ES-I3 (cell line): ENCODE measurements around the gene COBL.

Source experiments
- H3K36me3 ChIP-seq: 2 replicates; pipeline ENCODE4 v1.6.1; 2013; ENCODE audit warnings: mild to moderate bottlenecking, low read length, control low read depth, moderate library complexity; ENCODE audit not compliant: insufficient read depth
- H3K4me1 ChIP-seq: 2 replicates; pipeline ENCODE4 v1.6.1; 2013; ENCODE audit warnings: mild to moderate bottlenecking, control low read depth, low read length; ENCODE audit not compliant: insufficient read depth
- H3K9ac ChIP-seq: 2 replicates; pipeline ENCODE4 v1.6.1; 2013; ENCODE audit warnings: low read depth, mild to moderate bottlenecking, low read length, moderate library complexity
- H3K9me3 ChIP-seq: 2 replicates; pipeline ENCODE4 v1.6.1; 2013; ENCODE audit warnings: mild to moderate bottlenecking, low read length, moderate library complexity; ENCODE audit not compliant: control insufficient read depth, insufficient read depth

The COBL gene

DNA sequence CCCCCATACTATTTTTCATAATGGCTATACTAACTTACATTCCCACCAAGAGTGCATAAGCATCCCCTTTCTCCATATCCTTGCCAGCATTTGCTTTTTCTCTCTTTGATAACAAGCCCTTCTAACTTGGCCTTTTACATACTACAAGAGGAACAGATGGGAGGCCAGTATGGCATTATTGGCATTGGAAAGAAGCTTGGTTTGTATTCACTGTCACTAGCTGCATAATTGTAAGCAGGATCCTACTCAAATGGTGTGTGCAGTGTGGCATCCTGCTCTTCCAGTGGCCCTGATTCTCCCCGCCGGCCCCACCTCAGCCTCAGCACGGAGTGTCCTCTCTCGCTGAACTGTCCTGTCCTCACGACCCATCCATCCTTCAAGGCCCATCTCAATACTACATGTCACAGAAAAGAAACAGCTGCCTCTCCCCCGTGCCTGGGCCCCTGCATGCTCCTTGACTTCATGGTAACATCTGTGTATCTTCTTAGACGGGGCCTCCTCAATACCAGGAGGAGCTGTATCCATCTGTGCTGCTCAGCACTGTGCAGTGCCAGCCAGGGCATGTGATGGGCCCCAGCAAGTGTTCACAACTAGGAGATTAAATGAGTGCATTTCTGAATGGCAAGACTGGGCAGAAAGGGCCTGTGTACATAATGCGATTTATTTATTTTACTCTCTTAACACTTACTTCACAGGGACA is 205.2 kb downstream of the COBL start:
- no peak overlapping the region for H3K9ac ChIP-seq
- no peaks in the 10 kb centered on the region for H3K9me3 ChIP-seq
- H3K36me3 ChIP-seq = no peaks in the 10 kb centered on the region

DNA sequence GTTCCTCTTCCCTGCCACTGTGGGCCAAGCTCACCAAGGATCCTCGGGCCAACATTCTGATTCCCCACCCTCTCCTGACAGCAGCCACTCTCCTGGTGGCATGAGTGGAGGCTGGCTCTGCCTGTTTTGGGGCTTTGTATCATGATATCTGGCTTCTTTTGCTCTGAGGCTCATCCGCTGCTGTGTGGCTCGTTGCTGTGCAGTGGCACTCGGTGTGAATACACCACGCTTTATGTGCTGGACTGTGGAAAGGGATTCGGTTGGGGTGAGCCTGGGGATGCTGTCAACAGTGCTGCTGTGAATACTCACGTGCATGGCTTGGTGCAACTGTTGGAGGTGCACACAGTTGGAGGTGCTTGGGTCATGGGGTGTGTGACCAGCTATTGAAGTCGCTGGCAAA is 208.5 kb downstream of the COBL start:
- Histone ChIP-seq H3K4me1 (peaks cover 7% of the 10 kb centered on the region; the same call in 1 of the 2 replicates), H3K9me3 (no peaks in the 10 kb centered on the region), H3K36me3 (no peaks in the 10 kb centered on the region), H3K9ac (no peak overlapping the region)

More for the DNA sequence above, 205.2 kb downstream of the COBL start:
- H3K4me1 ChIP-seq = peaks cover 7% of the 10 kb centered on the region; the same call in 1 of the 2 replicates

DNA sequence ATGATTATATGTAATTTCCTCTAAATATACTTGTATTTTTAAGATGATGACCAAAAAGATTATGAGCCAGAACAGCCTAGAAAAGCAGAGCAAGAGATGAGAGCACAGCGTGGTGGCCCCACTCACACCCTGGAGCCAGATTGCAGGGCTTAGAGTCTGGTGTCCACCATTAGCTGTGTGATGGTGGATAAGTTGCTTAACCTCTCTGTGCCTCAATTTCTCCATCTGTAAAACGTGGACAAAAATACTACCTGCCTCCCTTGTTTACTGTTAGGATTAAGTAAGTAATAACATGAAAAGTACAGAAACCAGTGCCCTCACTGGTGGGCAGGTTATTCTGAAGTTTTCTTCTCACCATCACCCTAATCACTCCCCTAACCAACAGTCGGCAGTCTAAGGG is 212.3 kb downstream of the COBL start:
- Histone ChIP-seq H3K4me1 (peaks cover 4% of the 10 kb centered on the region; the same call in 1 of the 2 replicates), H3K9me3 (no peaks in the 10 kb centered on the region), H3K9ac (no peak overlapping the region), H3K36me3 (no peaks in the 10 kb centered on the region)

DNA sequence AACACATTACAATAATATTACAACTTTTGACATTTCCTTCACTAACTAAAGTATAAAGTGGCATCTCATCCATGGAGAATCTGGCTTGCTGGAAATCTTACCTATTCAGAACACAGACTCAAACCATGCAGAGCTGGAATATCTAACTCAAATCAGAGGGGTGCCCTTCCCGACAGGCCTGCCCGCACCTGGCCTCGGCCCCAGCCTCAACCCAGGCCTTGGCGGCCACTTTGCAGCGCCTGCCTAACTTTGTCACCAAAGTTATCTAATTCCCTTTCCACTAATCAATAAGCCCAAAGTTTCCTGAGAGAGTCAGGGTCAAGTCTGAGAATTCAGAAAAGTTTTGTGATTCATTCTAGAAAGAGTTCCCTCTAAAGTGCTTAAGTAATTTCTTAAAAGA is 212.9 kb downstream of the COBL start:
- Histone ChIP-seq H3K9me3 (no peaks in the 10 kb centered on the region), H3K4me1 (peaks cover 4% of the 10 kb centered on the region; the same call in 1 of the 2 replicates), H3K36me3 (no peaks in the 10 kb centered on the region), H3K9ac (no peak overlapping the region)

- no peak overlapping the region for H3K9ac ChIP-seq
- no peaks in the 10 kb centered on the region for H3K9me3 ChIP-seq
- no peaks in the 10 kb centered on the region for H3K36me3 ChIP-seq
- H3K4me1 ChIP-seq = no peaks in the 10 kb centered on the region; the same call in 1 of the 2 replicates
These were observed 213.8 kb downstream of the COBL start for GRCh38 chr7:51102828-51103227.

DNA sequence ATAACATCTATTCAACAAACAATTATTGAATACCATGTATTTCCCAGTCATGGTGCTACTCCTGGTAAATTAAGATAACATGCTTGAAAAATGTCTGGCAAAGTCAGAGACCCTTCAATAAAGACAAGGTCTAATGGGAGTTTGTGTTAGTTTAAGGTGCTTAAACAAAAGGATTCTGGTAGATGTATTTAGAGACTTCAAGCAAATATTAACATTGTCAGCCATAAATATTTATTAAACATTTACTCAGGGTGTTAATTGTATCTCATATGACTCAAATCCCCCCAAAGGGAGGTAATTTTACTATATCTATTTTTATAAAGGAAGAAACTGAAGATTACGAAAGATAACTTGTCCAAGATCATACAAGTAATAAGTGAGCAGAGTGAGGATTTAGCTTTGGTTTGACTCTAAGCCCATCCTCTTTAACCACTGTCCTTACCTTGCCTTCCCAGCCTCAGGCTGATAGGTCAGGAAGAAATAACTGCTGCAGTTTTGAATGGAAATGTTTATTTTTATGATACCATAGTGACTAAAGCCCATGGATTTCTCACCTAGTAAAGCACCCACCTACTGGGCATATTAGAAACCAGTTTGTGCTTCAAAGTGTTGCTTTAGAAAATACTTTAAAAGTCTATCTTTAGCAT is 215.4 kb downstream of the COBL start:
- Histone ChIP-seq H3K4me1 (no peaks in the 10 kb centered on the region), H3K36me3 (no peaks in the 10 kb centered on the region), H3K9ac (no peak overlapping the region), H3K9me3 (no peaks in the 10 kb centered on the region; the same call in 1 of the 2 replicates)

DNA sequence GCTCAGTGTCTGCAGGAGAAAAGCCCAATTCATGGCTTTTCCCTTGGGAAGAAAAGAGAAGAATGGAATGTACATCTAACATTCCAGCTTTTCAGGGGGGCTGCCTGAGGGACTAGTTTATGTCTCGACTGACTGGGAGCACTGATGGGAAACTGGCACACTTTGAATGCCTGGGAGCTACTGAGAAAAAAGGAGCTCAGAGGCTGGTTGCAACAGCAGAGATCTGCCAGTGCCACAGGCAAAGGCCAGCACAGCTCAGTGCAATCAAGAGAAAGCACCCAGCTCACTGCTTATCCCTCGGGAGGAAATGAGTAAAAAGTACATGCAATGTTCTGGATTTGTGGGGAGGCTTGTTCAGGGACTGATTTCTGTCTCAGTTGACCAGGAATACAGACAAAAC is 226.2 kb downstream of the COBL start:
- H3K4me1 ChIP-seq = peaks cover 24% of the 10 kb centered on the region
- no peaks in the 10 kb centered on the region for H3K36me3 ChIP-seq
- H3K9me3 ChIP-seq = no peaks in the 10 kb centered on the region
- H3K9ac ChIP-seq = no peak overlapping the region

- Histone ChIP-seq H3K9me3 (no peaks in the 10 kb centered on the region), H3K4me1 (peaks cover 35% of the 10 kb centered on the region), H3K9ac (no peak overlapping the region), H3K36me3 (peaks cover 5% of the 10 kb centered on the region; the same call in 1 of the 2 replicates)
These were observed 231.4 kb downstream of the COBL start for GRCh38 chr7:51085034-51085692.

DNA sequence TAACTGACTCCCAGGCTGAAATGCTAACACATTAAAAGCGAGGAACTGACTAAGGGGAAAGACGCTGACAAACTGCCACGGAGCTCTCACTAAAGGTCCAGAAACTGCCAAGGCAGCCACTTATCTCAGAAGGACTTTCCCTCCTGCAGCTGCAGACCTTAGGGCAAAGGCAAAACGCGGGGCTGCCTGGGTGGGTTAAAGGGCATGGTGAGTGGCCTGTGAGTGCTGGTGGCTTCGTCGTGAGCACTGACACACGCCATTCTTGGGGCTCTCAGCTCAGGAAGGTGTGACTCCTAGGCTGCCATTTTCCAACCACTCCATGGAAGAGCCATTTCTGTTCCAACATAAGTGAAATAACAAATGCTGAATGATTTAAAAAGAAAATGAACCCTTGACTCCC is 232.5 kb downstream of the COBL start:
- H3K4me1 ChIP-seq = peaks cover 36% of the 10 kb centered on the region
- H3K9ac ChIP-seq = no peak overlapping the region
- H3K9me3 ChIP-seq = no peaks in the 10 kb centered on the region
- H3K36me3 ChIP-seq = peaks cover 5% of the 10 kb centered on the region; the same call in 1 of the 2 replicates

DNA sequence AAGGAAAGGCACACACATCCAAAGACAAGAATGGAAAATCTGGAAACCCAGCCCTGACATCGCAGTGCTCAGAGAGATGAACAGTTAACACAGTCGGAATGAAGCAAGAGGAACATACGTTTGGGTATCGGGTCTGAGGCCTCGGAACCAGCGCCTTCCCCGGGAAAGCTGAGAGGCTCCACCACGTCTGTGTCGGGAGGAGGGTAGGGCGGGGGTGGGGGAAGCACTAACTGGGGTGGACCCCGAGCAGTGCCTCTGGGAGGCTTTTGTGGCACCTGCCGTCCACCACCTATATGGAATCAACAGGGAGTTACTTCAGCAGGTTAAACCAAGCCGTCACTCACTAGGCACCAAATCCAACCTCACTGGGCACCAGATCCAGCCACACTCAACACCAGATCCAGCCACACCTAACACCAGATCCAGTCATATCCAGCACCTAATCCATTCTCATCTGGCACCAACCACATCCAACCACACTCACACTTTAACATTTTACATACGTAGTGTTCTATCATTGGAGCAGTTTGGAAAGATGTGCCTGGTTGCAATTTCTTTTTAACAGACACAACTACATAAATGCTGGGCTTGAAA is 233.6 kb downstream of the COBL start:
- Histone ChIP-seq H3K9me3 (no peaks in the 10 kb centered on the region), H3K4me1 (peaks cover 25% of the 10 kb centered on the region), H3K9ac (no peak overlapping the region), H3K36me3 (peaks cover 5% of the 10 kb centered on the region; the same call in 1 of the 2 replicates)

DNA sequence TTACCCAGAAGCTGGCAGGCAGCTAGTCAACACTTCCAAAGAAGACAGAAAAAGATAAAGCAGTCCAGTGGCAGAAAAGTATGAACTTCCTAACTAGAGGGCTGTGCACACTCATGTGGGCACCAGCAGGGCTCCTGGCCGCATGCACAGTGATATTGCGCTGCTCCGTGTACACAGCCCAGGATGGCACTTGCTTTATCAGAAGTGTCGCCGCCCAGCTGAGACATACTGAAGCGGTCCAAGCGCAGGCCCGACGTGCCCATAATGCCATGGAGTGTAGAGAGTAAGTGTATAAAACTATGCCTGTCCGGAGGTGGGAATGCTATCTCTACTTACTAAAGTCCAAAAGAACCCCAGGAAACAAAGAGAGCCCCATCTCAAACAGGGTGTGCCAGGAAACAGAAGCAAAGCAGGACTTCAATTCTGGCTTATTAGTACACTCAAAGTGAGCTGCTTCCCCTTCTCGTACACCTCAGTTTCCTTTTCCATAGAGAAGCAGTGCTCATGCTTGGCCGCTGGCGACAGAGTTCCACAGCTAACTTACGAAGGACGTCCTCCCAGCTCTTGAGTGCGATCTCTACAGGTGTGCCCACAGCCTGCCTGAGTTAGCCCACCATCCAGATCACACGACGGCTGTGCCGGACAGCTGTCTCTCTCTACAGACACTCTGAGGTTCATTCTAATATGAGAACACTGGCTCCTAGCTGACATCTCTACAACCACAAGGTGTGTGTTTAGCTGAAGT is 234.3 kb downstream of the COBL start:
- Histone ChIP-seq H3K9me3 (no peaks in the 10 kb centered on the region), H3K9ac (no peak overlapping the region), H3K4me1 (peaks cover 25% of the 10 kb centered on the region), H3K36me3 (peaks cover 5% of the 10 kb centered on the region; the same call in 1 of the 2 replicates)

GRCh38 chr7:51081270-51081890 is 235.2 kb downstream of the COBL start:
- Histone ChIP-seq H3K9me3 (no peaks in the 10 kb centered on the region), H3K36me3 (peaks cover 5% of the 10 kb centered on the region; the same call in 1 of the 2 replicates)

GRCh38 chr7:51080622-51081269 is 235.9 kb downstream of the COBL start:
- H3K9ac ChIP-seq = peak overlapping the region; percentile 11; the same call in 1 of the 2 replicates
- peaks cover 5% of the 10 kb centered on the region; the same call in 1 of the 2 replicates for H3K36me3 ChIP-seq
- H3K9me3 ChIP-seq = no peaks in the 10 kb centered on the region
- H3K4me1 ChIP-seq = peaks cover 25% of the 10 kb centered on the region

More at GRCh38 chr7:51081270-51081890, 235.2 kb downstream of the COBL start:
- H3K9ac ChIP-seq = no peak overlapping the region
- peaks cover 25% of the 10 kb centered on the region for H3K4me1 ChIP-seq
